Central memory CD8-positive, alpha-beta T cell (primary cell): ENCODE results near the gene TECPR1.
A peak's percentile ranks its signal among the peaks of the same experiment; 100 is the strongest.

Experiments
- ATAC-seq: fragments of 150-1000 bp; cut with Tn5 transposase; replicated peaks from 2 replicates; pipeline ENCODE4 v1.10.0; 2022; ENCODE audit warnings: mild to moderate bottlenecking, moderate FRiP score, moderate number of reproducible peaks; ENCODE audit not compliant: poor library complexity, severe bottlenecking; ENCODE audit errors: extremely low read depth
- DNase-seq, 2 donors: peaks; one replicate each; pipeline ENCODE4 v3.0.0; 2021; ENCODE audit warnings: low spot score in 2 of 2
- H3K27ac Mint-ChIP-seq: one replicate; pipeline ENCODE4 v1.8.0; 2022; ENCODE audit warnings: low read depth, mild to moderate bottlenecking, moderate library complexity, mixed read lengths
- H3K27me3 Mint-ChIP-seq: one replicate; pipeline ENCODE4 v1.8.0; 2022; ENCODE audit warnings: mixed read lengths
- H3K36me3 Mint-ChIP-seq: one replicate; pipeline ENCODE4 v1.8.0; 2022; ENCODE audit warnings: mild to moderate bottlenecking, moderate library complexity, mixed read lengths; ENCODE audit not compliant: insufficient read depth
- H3K4me1 Mint-ChIP-seq: one replicate; pipeline ENCODE4 v1.8.0; 2022; ENCODE audit warnings: mixed read lengths
- H3K4me3 Mint-ChIP-seq: one replicate; pipeline ENCODE4 v1.8.0; 2022; ENCODE audit warnings: mild to moderate bottlenecking, moderate library complexity, mixed read lengths
- H3K9me3 Mint-ChIP-seq: one replicate; pipeline ENCODE4 v1.8.0; 2022; ENCODE audit warnings: mixed read lengths

The TECPR1 gene

GRCh38 chr7:98254516-98254915, 2.5 kb upstream of the TECPR1 start:
- DNase-seq (no peak), ATAC-seq (no peak)
- no peaks in the 10 kb centered on the region for H3K9me3 Mint-ChIP-seq
- H3K4me3 Mint-ChIP-seq: no peak overlapping the region
- peaks cover 51% of the 10 kb centered on the region for H3K4me1 Mint-ChIP-seq
- H3K36me3 Mint-ChIP-seq: peaks cover 32% of the 10 kb centered on the region
- no peaks in the 10 kb centered on the region for H3K27me3 Mint-ChIP-seq
- no peak overlapping the region for H3K27ac Mint-ChIP-seq

GRCh38 chr7:98252425-98253054, 508 bp upstream of the TECPR1 start:
- Mint-ChIP-seq H3K36me3 (peaks cover 29% of the 10 kb centered on the region), H3K4me1 (peaks cover 62% of the 10 kb centered on the region), H3K27me3 (no peaks in the 10 kb centered on the region), H3K9me3 (no peaks in the 10 kb centered on the region), H3K4me3 (peak overlapping the region; percentile 97), H3K27ac (peak overlapping the region; percentile 88)
- peak; percentile 10 for ATAC-seq
- no peak for DNase-seq

- peak; percentile 32 to 37 for DNase-seq
- peak; percentile 74 for ATAC-seq
- H3K4me3 Mint-ChIP-seq: peak overlapping the region; percentile 97
- H3K4me1 Mint-ChIP-seq: peaks cover 58% of the 10 kb centered on the region
- H3K27ac Mint-ChIP-seq: peak overlapping the region; percentile 88
- no peaks in the 10 kb centered on the region for H3K27me3 Mint-ChIP-seq
- peaks cover 25% of the 10 kb centered on the region for H3K36me3 Mint-ChIP-seq
- no peaks in the 10 kb centered on the region for H3K9me3 Mint-ChIP-seq
These were observed 816 bp downstream of the TECPR1 start for GRCh38 chr7:98251231-98251600.

GRCh38 chr7:98250789-98251188, 1.2 kb downstream of the TECPR1 start:
- no peaks in the 10 kb centered on the region for H3K9me3 Mint-ChIP-seq
- ATAC-seq (peak; percentile 38), DNase-seq (peak; percentile 18 to 23)
- peak overlapping the region; percentile 97 for H3K4me3 Mint-ChIP-seq
- H3K27ac Mint-ChIP-seq: peak overlapping the region; percentile 88
- no peaks in the 10 kb centered on the region for H3K27me3 Mint-ChIP-seq
- H3K4me1 Mint-ChIP-seq: peaks cover 55% of the 10 kb centered on the region
- H3K36me3 Mint-ChIP-seq: peaks cover 25% of the 10 kb centered on the region

GRCh38 chr7:98249106-98249505, 2.9 kb downstream of the TECPR1 start:
- peaks cover 21% of the 10 kb centered on the region for H3K36me3 Mint-ChIP-seq
- no peaks in the 10 kb centered on the region for H3K27me3 Mint-ChIP-seq
- DNase-seq (no peak), ATAC-seq (no peak)
- H3K4me1 Mint-ChIP-seq: peaks cover 47% of the 10 kb centered on the region
- peak overlapping the region; percentile 88 for H3K27ac Mint-ChIP-seq
- peak overlapping the region; percentile 45 for H3K4me3 Mint-ChIP-seq
- H3K9me3 Mint-ChIP-seq: no peaks in the 10 kb centered on the region

- DNase-seq: no peak
- peaks cover 21% of the 10 kb centered on the region for H3K36me3 Mint-ChIP-seq
- H3K4me3 Mint-ChIP-seq: peak overlapping the region; percentile 41
These were observed 3.9 kb downstream of the TECPR1 start for GRCh38 chr7:98248156-98248555.

GRCh38 chr7:98244871-98245270, 7.2 kb downstream of the TECPR1 start:
- H3K9me3 Mint-ChIP-seq: no peaks in the 10 kb centered on the region
- peaks cover 13% of the 10 kb centered on the region for H3K4me1 Mint-ChIP-seq
- H3K36me3 Mint-ChIP-seq: peaks cover 10% of the 10 kb centered on the region
- no peaks in the 10 kb centered on the region for H3K27me3 Mint-ChIP-seq
- H3K4me3 Mint-ChIP-seq: no peak overlapping the region
- no peak overlapping the region for H3K27ac Mint-ChIP-seq
- ATAC-seq (no peak), DNase-seq (no peak)

More at GRCh38 chr7:98248156-98248555, 3.9 kb downstream of the TECPR1 start:
- no peaks in the 10 kb centered on the region for H3K9me3 Mint-ChIP-seq
- ATAC-seq: no peak
- no peaks in the 10 kb centered on the region for H3K27me3 Mint-ChIP-seq
- peaks cover 43% of the 10 kb centered on the region for H3K4me1 Mint-ChIP-seq
- peak overlapping the region; percentile 85 for H3K27ac Mint-ChIP-seq

- no peaks in the 10 kb centered on the region for H3K27me3 Mint-ChIP-seq
- ATAC-seq (no peak), DNase-seq (no peak)
- H3K27ac Mint-ChIP-seq: no peak overlapping the region
- H3K4me3 Mint-ChIP-seq: no peak overlapping the region
- H3K9me3 Mint-ChIP-seq: no peaks in the 10 kb centered on the region
- H3K36me3 Mint-ChIP-seq: peaks cover 14% of the 10 kb centered on the region
- H3K4me1 Mint-ChIP-seq: peaks cover under 1% of the 10 kb centered on the region
These were observed 9.1 kb downstream of the TECPR1 start for GRCh38 chr7:98242934-98243333.

GRCh38 chr7:98242342-98242741, 9.7 kb downstream of the TECPR1 start:
- H3K9me3 Mint-ChIP-seq: no peaks in the 10 kb centered on the region
- H3K4me3 Mint-ChIP-seq: no peak overlapping the region
- H3K27ac Mint-ChIP-seq: no peak overlapping the region

GRCh38 chr7:98241674-98242241, 10.3 kb downstream of the TECPR1 start:
- H3K36me3 Mint-ChIP-seq: peaks cover 12% of the 10 kb centered on the region

More at GRCh38 chr7:98242342-98242741, 9.7 kb downstream of the TECPR1 start:
- H3K27me3 Mint-ChIP-seq: no peaks in the 10 kb centered on the region
- ATAC-seq (no peak), DNase-seq (no peak)
- H3K36me3 Mint-ChIP-seq: peaks cover 14% of the 10 kb centered on the region
- no peaks in the 10 kb centered on the region for H3K4me1 Mint-ChIP-seq

GRCh38 chr7:98240961-98241673, 10.9 kb downstream of the TECPR1 start:
- DNase-seq (no peak), ATAC-seq (no peak)
- Mint-ChIP-seq H3K4me1 (no peaks in the 10 kb centered on the region), H3K9me3 (no peaks in the 10 kb centered on the region), H3K27me3 (no peaks in the 10 kb centered on the region), H3K36me3 (peaks cover 13% of the 10 kb centered on the region), H3K27ac (no peak overlapping the region), H3K4me3 (no peak overlapping the region)

More at GRCh38 chr7:98241674-98242241, 10.3 kb downstream of the TECPR1 start:
- H3K27ac Mint-ChIP-seq: no peak overlapping the region
- H3K9me3 Mint-ChIP-seq: no peaks in the 10 kb centered on the region
- no peaks in the 10 kb centered on the region for H3K27me3 Mint-ChIP-seq
- H3K4me1 Mint-ChIP-seq: no peaks in the 10 kb centered on the region
- ATAC-seq (no peak), DNase-seq (no peak)
- H3K4me3 Mint-ChIP-seq: no peak overlapping the region

GRCh38 chr7:98238976-98239375, 13.1 kb downstream of the TECPR1 start:
- peaks cover 13% of the 10 kb centered on the region for H3K36me3 Mint-ChIP-seq
- H3K4me3 Mint-ChIP-seq: no peak overlapping the region
- no peak for DNase-seq

GRCh38 chr7:98238076-98238475, 14.0 kb downstream of the TECPR1 start:
- no peaks in the 10 kb centered on the region for H3K27me3 Mint-ChIP-seq
- no peak overlapping the region for H3K4me3 Mint-ChIP-seq
- DNase-seq (no peak), ATAC-seq (no peak)
- peaks cover 13% of the 10 kb centered on the region for H3K36me3 Mint-ChIP-seq
- H3K4me1 Mint-ChIP-seq: no peaks in the 10 kb centered on the region
- H3K9me3 Mint-ChIP-seq: no peaks in the 10 kb centered on the region
- no peak overlapping the region for H3K27ac Mint-ChIP-seq

More at GRCh38 chr7:98238976-98239375, 13.1 kb downstream of the TECPR1 start:
- Mint-ChIP-seq H3K4me1 (no peaks in the 10 kb centered on the region), H3K9me3 (no peaks in the 10 kb centered on the region), H3K27me3 (no peaks in the 10 kb centered on the region), H3K27ac (no peak overlapping the region)
- ATAC-seq: no peak
